NCI-H2029 treated with DMSO at 0.1 percent for 48 hours (cell line): ENCODE measurements around the gene GMPR.
A peak's percentile ranks its signal among the peaks of the same experiment; 100 is the strongest.

ENCODE experiments used
- DNase-seq: peaks from one replicate; lab custom pipeline; 2025; lab: John Stamatoyannopoulos, UW

The GMPR gene

GRCh38 chr6:16327777-16328325 lies 89.5 kb downstream of the GMPR start:
- DNase-seq: no peak

GRCh38 chr6:16329233-16329632 lies 90.8 kb downstream of the GMPR start:
- DNase-seq: no peak

GRCh38 chr6:16331384-16332174 lies 93.2 kb downstream of the GMPR start:
- DNase-seq: peak; percentile 88

- DNase-seq: peak; percentile 86
Measured at GRCh38 chr6:16332175-16332542, 93.8 kb downstream of the GMPR start.

GRCh38 chr6:16333580-16333979 lies 95.2 kb downstream of the GMPR start:
- DNase-seq: peak; percentile 43

- no peak for DNase-seq
Measured at GRCh38 chr6:16334671-16335070, 96.3 kb downstream of the GMPR start.

- no peak for DNase-seq
Measured at GRCh38 chr6:16335176-16335575, 96.8 kb downstream of the GMPR start.

GRCh38 chr6:16336056-16336818 lies 97.8 kb downstream of the GMPR start:
- no peak for DNase-seq

- DNase-seq: no peak
Measured at GRCh38 chr6:16336911-16337294, 98.5 kb downstream of the GMPR start.

- DNase-seq: no peak
Measured at GRCh38 chr6:16337295-16337975, 99.0 kb downstream of the GMPR start.

- no peak for DNase-seq
Measured at GRCh38 chr6:16338577-16339264, 100.3 kb downstream of the GMPR start.

GRCh38 chr6:16339265-16339587 lies 100.8 kb downstream of the GMPR start:
- no peak for DNase-seq

GRCh38 chr6:16343593-16343992 lies 105.2 kb downstream of the GMPR start:
- DNase-seq: no peak

GRCh38 chr6:16344756-16345155 lies 106.4 kb downstream of the GMPR start:
- no peak for DNase-seq
